Mesothelial cell of epicardium (in vitro differentiated cells): ENCODE data around the gene OGFOD2. TPM values are rescaled to one million over a fixed set of nuclear protein-coding genes. Genes with fewer than 3 reads are reported as not detected.

Experiments
- DNase-seq, 2 experiments: peaks; one replicate each; pipeline ENCODE4 v3.0.0; 2021; ENCODE audit warnings: low spot score in 2 of 2; ENCODE audit not compliant: unreplicated experiment in 2 of 2
- H3K27ac Mint-ChIP-seq: 2 replicates; pipeline ENCODE4 v1.8.0; 2021; ENCODE audit warnings: mixed read lengths
- H3K27me3 Mint-ChIP-seq: 2 replicates; pipeline ENCODE4 v1.8.0; 2021; ENCODE audit warnings: low read depth, mixed read lengths
- H3K36me3 Mint-ChIP-seq: 2 replicates; pipeline ENCODE4 v1.8.0; 2021; ENCODE audit warnings: mixed read lengths
- H3K4me1 Mint-ChIP-seq: 2 replicates; pipeline ENCODE4 v1.8.0; 2021; ENCODE audit warnings: mixed read lengths
- H3K4me3 Mint-ChIP-seq: 2 replicates; pipeline ENCODE4 v1.8.0; 2021; ENCODE audit warnings: mild to moderate bottlenecking, moderate library complexity, mixed read lengths
- H3K9me3 Mint-ChIP-seq: 2 replicates; pipeline ENCODE4 v1.8.0; 2021; ENCODE audit warnings: mixed read lengths
- CTCF ChIP-seq: fragments of 200-600 bp; sonication (generic); IDR thresholded peaks from one replicate; pipeline ENCODE4 v1.5.0; 2021; ENCODE audit warnings: antibody characterized with exemption; ENCODE audit not compliant: unreplicated experiment
- total RNA-seq: library from RNA; stranded (reverse); gene quantifications from 3 replicates; pipeline ENCODE4 v1.2.1, GENCODE V29; 2021

The OGFOD2 gene
- total RNA-seq, 1 donor from 2014 or later: 15.0 TPM

- H3K9me3 Mint-ChIP-seq: no peaks in the 10 kb centered on the region
- H3K4me3 Mint-ChIP-seq: no peak overlapping the region
- DNase-seq: no peak
- TF ChIP-seq CTCF: no peak
- H3K27me3 Mint-ChIP-seq: no peaks in the 10 kb centered on the region
- H3K27ac Mint-ChIP-seq: no peak overlapping the region
- H3K4me1 Mint-ChIP-seq: peaks cover 5% of the 10 kb centered on the region
- no peaks in the 10 kb centered on the region for H3K36me3 Mint-ChIP-seq
Measured at GRCh38 chr12:122989874-122990419, 14.9 kb downstream of the OGFOD2 start.

GRCh38 chr12:122990561-122990960 lies 15.5 kb downstream of the OGFOD2 start:
- H3K4me1 Mint-ChIP-seq: no peaks in the 10 kb centered on the region
- no peak overlapping the region for H3K4me3 Mint-ChIP-seq
- no peaks in the 10 kb centered on the region for H3K36me3 Mint-ChIP-seq
- DNase-seq: no peak
- H3K27me3 Mint-ChIP-seq: no peaks in the 10 kb centered on the region
- H3K27ac Mint-ChIP-seq: no peak overlapping the region
- TF ChIP-seq CTCF: no peak
- no peaks in the 10 kb centered on the region for H3K9me3 Mint-ChIP-seq

- Mint-ChIP-seq H3K27ac (no peak overlapping the region), H3K36me3 (no peaks in the 10 kb centered on the region), H3K9me3 (no peaks in the 10 kb centered on the region), H3K27me3 (no peaks in the 10 kb centered on the region), H3K4me3 (no peak overlapping the region), H3K4me1 (no peaks in the 10 kb centered on the region)
- no peak for TF ChIP-seq CTCF
- no peak for DNase-seq
Measured at GRCh38 chr12:122990961-122991622, 16.0 kb downstream of the OGFOD2 start.

- DNase-seq: no peak
- Mint-ChIP-seq H3K36me3 (no peaks in the 10 kb centered on the region), H3K27me3 (no peaks in the 10 kb centered on the region), H3K4me1 (no peaks in the 10 kb centered on the region), H3K27ac (no peak overlapping the region), H3K9me3 (no peaks in the 10 kb centered on the region), H3K4me3 (no peak overlapping the region)
- no peak for TF ChIP-seq CTCF
Measured at GRCh38 chr12:122991623-122992275, 16.7 kb downstream of the OGFOD2 start.

GRCh38 chr12:122992386-122992785 lies 17.3 kb downstream of the OGFOD2 start:
- DNase-seq: no peak
- no peak for TF ChIP-seq CTCF
- Mint-ChIP-seq H3K36me3 (no peaks in the 10 kb centered on the region), H3K4me3 (no peak overlapping the region), H3K27ac (no peak overlapping the region), H3K9me3 (no peaks in the 10 kb centered on the region), H3K27me3 (no peaks in the 10 kb centered on the region), H3K4me1 (no peaks in the 10 kb centered on the region)
